GM19372 (cell line): ENCODE results near the gene STIP1.
A peak's percentile ranks its signal among the peaks of the same experiment; 100 is the strongest.

Experiments used
- ATAC-seq: cut with Tn5 transposase; IDR thresholded peaks from one replicate; pipeline ENCODE4 v1.9.1; 2021; ENCODE audit warnings: mild to moderate bottlenecking, low read depth, moderate library complexity; ENCODE audit not compliant: unreplicated experiment

The STIP1 gene

DNA sequence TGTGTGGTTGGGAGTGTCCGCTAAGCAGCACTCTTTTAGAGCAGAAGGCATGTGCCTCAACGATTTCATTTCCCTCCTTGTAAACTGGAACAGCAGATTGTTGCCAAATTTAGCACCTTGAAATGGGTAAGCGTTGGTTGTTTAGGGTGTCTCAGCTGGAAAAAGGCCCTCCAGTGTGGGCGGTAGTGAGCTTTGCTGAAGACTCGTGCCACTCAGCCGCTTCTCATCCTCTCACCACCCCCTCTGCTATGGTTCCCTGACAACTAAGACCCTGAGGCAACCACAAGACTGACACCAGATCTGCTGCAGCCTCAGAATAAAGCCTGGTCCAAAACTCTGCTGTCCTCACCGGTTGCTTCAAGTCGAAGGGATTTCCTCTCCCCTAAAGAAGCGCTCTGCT lies 10.7 kb downstream of the STIP1 start:
- ATAC-seq, result no peak

DNA sequence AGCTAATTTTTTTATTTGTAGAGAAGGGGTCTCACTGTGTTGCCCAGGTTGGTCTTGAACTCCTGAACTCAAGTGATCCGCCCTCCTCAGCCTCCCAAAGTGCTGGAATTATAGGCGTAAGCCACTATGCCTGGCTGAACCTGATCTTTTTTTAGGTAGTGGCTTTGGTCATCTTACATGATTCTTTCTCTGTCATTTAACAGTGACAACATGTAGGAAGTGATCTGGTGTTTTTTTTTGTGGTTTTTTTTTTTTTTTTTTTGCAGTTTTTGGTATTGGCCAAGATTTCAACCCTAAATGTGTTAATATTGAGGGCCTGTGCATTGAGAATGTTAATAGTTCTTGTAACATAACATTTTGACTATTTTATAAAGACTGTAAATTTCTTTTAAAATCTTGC lies 12.5 kb downstream of the STIP1 start:
- ATAC-seq, result no peak

DNA sequence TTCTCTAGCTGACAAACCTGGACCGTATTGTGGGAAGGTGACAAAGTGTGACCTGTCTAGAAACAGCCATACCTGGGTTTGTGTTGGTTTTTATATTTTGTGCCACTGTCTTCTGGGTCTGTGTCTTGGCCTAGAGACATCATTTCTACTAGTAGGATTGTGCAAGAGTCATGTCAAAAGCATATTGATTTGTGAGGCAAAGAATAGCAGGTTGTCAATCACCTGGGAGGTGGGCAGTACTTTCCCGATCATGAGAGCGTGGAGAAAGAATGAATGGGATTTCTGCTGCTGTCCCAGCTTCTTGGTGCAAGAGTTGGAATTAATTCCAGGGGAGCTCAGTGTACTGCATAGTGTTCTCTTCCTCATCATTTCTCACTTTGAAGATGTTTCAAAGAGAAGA lies 15.6 kb downstream of the STIP1 start:
- ATAC-seq, result no peak

DNA sequence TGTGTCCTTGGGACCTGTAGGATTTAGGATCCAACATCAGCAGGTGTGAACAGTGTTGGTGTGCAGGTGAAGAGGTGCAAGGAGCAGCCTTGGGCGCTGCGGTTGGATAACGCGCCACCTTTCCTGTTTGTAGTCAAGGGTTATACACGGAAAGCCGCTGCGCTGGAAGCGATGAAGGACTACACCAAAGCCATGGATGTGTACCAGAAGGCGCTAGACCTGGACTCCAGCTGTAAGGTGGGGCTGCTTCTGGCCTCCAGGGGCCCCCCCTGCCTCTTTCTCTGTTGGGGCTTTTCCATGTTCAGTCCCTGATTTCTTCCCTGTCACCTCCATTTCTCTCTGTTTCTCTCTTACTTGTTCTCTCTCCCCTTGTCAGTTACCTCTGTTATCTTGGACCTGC lies 17.0 kb downstream of the STIP1 start:
- no peak for ATAC-seq

DNA sequence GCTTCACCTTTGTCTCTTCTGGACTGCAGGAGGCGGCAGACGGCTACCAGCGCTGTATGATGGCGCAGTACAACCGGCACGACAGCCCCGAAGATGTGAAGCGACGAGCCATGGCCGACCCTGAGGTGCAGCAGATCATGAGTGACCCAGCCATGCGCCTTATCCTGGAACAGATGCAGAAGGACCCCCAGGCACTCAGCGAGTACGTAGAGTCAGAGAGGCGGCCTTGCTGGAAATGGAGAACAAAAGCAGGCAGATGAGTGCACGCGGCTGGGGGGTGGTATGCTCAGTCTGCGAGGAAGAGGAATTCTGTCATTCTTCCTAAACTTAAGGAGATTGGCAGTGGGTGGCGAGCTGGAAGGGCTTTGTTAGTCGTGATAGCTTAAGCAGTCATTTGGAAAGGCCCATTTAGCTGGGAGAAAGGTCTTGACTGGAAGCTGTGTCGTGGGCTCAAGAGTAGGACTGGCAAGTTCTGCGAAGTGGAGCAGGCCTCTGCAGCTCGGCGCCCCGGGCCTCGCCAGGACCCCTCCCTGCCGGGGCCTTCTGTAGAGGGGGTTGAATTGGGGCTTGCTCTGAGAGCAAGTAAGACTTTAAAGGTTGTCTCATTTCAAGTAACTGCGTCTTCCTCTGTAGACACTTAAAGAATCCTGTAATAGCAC lies 17.6 kb downstream of the STIP1 start:
- no peak for ATAC-seq

DNA sequence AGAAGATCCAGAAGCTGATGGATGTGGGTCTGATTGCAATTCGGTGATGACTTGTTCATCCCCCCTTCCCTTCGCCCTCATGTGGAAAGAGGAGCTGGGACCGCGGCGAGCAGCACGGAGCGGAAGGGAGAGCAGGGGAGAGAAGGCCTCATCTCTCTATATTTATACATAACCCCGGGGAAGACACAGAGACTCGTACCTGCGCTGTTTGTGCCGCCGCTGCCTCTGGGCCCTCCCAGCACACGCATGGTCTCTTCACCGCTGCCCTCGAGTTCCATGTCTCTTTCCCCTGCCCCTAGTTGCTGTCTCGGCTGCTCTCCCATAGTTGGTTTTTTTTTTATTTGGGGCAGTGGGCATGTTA lies 18.1 kb downstream of the STIP1 start:
- ATAC-seq, result no peak

DNA sequence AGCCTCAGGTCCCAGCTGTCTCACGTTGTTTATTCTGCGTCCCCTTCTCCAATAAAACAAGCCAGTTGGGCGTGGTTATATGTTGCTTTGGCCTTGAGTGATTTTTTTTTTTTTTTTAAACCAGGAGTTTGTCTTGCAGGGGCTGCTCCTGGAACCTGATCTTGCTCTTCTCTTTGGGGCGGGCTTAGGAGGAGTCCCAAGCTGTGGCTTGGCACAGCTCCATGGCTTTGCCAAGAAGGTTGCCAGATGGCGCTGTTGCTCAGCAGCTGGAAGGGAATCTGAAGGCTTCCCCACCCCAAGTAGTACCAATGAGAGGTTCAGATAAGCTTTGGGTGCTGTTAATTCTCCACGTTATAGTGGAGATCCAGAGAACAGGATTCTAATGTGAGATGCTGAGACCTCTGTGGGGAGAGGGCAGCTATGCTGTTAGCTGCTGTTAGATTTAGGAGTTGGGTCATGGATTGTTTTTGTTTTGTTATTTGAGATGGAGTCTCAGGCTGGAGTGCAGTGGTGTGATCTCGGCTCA lies 18.6 kb downstream of the STIP1 start:
- ATAC-seq, result no peak

DNA sequence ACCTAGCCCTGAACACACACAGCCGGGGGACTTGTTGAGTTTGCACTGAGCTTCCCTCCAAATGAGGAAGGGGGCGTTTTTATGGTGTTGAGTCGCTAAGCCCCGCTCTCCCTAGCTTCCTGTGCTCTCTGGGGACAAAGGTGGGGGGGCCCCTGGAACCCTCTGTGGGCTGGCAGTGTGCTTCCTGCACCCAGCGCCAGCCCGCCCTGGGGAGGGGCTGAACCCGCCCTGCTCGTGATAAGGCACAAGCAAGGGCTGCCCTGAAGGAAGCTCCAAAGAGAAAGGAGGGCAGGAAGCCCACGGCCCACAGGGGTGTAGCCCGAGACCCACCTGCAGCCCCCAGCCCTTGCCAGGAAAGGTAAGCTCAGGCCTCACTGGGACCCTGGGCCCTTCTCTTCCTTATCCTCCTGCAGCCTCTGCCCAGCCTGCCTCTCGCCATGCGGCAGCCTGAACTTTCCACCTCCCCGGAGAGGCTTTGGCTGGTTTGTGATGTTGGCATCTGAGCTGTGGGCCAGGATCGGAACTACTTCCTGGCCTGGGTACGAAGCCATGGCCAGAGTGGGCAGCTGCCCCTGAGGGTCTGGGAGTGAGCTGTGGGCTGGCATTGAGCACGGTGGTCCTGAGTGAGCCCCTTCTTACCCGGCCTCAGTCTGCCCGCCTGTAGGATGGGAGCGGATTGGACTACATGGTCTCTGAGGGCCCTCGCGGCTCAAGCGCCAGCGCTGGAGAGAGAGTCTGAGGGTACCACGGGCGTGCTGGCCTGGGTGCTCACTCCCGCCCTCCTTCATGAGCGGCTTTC lies 20.7 kb downstream of the STIP1 start, which contains the start of gene FERMT3:
FERMT3 (plus strand) TSS at position 265 of the 799 bp plus-strand sequence. CDS start 644 bp downstream, outside the sequence.
- ATAC-seq, result peak; percentile 44

DNA sequence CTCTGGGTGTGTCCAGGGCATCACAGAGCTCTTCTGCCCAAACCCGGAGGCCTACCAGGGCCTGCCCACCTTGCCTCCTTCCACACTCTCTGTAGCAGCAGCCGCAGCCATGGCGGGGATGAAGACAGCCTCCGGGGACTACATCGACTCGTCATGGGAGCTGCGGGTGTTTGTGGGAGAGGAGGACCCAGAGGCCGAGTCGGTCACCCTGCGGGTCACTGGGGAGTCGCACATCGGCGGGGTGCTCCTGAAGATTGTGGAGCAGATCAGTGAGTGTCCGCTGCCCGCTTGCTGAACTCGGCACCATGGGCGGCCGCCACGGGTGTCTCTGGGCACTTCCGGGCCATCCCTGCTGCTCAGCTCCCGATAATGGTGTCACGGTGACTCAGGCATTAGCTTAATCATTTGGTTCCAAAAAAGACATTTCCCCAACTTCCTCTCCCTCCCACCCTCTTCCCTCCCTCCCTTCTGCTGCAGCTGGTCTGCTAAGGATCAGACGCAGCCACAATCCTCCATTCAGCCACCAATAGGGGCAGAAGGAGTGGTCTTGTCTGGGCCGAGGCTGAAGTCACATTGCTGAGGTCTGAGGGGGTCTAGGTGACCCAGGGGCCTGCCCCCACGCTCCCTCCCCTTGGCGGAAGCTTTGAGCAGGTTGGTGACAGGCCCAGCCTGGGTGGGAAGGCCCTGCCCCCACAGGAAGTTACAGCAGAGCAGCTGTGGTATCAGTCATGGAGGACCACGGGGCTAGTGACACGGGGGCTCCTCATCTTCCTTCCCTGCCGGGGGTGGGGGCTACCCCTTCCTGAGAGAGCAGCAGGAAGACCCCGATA lies 21.5 kb downstream of the STIP1 start:
- ATAC-seq, result no peak

DNA sequence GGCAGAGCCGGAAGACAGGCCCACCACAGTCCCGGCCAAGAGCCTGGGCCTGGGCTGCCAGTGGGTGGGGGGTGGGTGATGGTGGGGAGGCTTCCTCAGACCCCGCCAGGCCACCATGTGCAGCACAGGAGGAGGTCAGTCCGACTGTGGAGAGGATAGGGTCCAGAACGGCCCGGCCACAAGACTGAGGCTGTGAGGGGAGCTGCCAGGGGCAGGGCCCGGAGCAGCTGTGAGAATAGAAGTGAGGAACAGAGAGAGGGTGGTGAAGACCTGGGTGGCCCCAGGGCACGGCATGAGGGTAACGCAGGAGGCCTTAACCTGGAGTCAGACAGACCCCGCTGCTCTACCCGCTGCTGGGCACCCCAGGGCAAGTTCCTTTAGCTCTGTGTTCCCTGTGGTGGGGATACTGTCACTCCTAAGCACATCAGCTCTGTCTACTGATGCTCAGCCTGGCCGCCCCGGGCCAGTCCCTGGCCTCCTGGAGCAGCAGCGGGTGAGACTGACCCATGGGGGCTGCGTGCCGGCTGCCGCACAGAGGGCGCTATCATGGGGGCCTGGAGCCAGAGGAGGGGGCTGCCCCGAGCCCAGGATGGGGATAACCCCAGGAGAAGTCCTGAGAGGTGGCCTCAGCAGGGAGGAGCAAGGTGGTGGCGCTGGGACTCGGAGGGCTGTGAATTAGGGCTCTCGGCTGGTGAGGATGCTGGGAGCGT lies 22.3 kb downstream of the STIP1 start:
- no peak for ATAC-seq

DNA sequence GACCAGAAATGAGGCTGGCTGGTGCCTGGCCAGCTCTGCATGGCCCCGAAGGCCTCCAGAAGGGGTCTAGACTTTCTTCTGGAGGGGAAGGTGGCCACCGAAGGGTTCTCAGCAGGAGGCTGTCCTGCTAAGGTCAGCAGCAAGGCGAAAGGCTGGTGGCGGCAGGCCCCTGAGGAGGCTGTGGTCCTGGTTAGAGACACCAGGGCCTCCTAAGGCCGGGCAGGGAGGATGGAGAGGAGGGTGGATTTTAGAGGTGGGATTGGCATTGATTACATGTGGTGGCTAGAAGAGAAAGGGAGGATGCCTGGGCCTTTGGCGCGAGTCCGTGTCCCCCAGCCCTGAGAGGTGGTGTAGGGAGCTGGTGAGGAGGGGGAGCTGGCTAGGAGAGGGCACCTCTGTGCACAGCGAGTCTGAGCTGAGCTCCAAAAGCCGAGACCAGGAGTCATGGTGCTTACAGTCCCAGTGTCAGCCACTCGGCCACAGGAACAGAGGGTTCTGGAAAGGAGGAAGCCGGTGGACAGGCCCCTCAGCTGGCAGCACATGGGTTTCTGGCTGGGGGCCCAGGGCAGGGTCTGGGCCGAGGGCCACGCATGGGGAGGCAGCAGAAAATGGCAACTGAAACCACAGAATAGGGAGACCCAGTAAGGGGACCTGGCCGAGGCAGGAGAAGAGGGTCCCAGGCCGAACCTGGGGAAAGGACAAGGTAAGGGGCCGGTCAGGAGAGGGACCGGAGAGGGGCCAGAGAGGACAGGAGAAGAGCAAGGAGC lies 23.0 kb downstream of the STIP1 start:
- ATAC-seq, result no peak

DNA sequence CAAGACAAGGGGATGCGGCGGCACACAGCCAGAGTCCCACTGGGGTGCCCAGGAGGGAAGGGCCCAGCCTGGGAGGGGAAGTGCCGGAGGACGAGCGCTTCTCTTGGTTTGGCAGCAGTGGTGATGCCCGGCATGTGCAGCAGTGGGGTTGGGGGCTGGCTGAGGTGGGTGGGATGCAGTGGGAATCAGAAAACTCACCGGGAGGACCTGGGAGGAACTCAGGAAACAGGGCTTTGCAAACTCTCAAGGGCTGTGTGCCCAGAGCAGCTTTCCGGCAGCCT lies 23.5 kb downstream of the STIP1 start:
- no peak for ATAC-seq

DNA sequence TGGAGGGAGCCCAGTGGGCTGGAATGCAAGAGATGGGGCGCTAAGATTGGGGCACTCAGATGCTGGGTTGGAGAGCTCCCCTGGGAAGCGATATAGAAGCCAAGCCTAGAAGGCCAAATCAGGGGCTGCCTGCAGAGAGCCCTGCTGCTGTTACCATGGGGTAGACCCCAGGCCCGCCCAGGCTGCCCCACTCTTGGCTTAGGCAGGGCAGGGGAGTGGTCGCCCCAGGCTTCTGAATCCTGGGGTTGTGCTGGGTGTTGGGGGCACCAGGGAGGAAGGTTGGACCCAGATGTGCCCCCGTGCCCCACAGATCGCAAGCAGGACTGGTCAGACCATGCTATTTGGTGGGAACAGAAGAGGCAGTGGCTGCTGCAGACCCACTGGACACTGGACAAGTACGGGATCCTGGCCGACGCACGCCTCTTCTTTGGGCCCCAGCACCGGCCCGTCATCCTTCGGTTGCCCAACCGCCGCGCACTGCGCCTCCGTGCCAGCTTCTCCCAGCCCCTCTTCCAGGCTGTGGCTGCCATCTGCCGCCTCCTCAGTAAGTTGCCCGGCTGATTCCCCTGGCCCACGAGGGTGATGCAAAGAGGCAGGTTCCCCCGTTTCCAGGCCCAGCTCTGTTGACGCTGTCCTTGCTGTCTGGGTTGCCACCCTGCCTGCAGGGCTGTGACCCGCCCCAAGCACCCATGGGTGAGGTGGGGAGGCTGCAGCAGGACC lies 24.5 kb downstream of the STIP1 start:
- ATAC-seq, result no peak

DNA sequence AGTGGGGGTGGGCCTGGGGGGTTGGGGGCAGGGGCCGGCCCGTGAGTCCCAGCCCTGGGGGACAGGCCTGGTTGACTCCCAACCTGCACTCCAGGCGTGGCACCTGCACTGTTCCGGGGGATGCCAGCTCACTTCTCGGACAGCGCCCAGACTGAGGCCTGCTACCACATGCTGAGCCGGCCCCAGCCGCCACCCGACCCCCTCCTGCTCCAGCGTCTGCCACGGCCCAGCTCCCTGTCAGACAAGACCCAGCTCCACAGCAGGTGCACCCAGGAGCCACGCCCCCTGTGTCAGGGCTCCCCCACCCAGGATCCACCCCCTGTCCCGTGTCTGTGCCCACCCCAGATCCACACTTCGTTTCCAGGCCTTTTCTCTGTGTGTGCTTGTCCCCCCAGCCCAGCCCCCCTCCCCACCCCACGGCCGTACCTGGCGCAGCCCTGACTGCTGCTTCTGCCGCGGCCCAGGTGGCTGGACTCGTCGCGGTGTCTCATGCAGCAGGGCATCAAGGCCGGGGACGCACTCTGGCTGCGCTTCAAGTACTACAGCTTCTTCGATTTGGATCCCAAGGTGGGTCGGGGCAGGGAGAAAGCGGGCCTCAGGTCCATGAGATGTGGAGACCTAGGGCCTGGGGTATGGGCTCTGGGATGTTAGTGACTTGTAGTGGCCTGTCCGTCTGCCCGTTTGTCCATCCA lies 25.4 kb downstream of the STIP1 start:
- no peak for ATAC-seq

DNA sequence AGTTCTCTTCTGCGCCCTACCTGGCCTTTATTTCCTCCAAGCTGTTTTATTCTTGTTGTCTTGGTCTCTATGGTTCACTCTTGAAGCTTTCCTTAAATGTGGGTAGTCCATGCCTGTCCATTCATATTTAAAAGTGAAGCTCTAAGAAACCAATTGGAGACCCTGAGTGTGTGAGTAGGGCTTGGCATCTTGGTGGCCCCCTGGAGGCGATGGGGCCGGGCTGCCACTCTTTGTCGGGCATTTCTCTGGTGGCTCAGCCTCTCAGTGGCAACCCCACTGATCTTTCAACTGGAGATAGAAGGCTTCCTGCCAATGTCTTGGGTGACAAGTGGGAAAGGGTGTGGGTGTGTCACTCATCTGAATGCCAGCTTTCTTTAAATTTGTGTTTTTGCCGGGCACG lies 30.9 kb downstream of the STIP1 start:
- no peak for ATAC-seq

DNA sequence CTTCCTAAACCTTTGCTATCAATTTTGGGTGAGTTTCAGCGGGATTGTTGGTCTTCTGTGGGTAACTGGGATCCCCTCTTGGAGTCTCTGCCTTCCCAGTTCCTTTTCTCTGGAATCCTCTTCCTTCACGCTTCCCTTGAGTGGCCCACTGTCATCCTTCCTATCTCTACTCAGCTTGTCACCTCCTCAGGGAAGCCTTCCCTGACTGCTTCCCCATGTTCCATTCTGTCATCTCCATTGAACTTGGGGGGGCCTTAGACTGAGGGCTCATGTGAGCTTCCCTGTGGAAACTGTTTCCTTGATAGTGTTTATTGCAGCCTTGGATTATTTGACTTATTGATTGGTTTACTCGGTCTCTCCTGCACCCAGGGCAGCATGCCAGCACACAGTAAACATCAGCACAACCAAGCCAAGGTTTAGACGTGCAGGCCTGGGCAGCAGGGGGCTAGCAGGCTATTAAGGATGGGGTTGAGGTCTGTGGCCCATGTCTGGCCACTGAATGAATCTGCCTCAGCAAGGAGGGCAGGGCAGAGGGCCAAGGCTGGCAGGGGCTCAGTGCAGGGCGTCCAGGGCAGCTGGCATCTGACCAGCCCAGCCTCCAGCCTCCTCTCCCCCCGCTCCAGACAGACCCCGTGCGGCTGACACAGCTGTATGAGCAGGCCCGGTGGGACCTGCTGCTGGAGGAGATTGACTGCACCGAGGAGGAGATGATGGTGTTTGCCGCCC lies 32.8 kb downstream of the STIP1 start:
- no peak for ATAC-seq

DNA sequence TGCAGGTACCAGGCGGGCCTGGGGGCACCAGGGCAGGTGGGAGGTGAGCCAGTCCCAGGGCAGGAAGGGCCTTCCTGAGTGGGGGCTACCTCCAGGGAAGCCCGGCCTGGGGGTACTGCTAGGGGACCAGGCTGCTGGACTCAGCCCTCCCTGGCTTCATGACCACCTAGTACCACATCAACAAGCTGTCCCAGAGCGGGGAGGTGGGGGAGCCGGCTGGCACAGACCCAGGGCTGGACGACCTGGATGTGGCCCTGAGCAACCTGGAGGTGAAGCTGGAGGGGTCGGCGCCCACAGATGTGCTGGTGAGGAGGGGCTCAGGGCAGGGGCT lies 33.3 kb downstream of the STIP1 start:
- ATAC-seq, result no peak

DNA sequence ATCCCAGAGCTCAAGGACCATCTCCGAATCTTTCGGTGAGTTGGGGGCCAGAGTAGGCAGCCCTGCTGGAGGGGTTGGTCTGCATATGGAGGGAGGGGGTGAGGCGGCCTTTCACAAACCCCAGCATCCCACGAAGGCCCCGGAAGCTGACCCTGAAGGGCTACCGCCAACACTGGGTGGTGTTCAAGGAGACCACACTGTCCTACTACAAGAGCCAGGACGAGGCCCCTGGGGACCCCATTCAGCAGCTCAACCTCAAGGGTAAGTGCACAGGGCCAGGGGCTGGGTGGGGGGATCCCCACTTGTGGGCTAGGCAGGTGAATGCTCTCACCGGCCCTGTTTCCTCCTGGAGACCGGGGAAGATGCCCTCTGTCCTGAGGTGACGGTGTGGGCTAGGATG lies 33.8 kb downstream of the STIP1 start:
- ATAC-seq, result no peak
